ENCODE measurements around the gene PRSS2. TPM values are rescaled to one million over a fixed set of nuclear protein-coding genes. Genes with fewer than 3 reads are reported as not detected.
"Not testable (repeated sequence)": the region's sequence is repeated elsewhere in the genome, so short reads cannot be mapped to it uniquely, and the experiment has no call there.

The PRSS2 gene
- total and polyA plus RNA-seq, 2 donors from 2014 or later: not detected

GRCh38 chr7:142752376-142753225, 18.2 kb upstream of the PRSS2 start:
- no peak overlapping the region for H3K9ac ChIP-seq (ENCODE audit: low read length in 3 of 3)
- no peaks in the 10 kb centered on the region for H3K27me3 ChIP-seq (ENCODE audit: control insufficient read depth, insufficient read depth, low read length)
- TF ChIP-seq CTCF (IDR thresholded peaks at IDR 0.05; ENCODE audit: borderline replicate concordance, extremely low read depth, insufficient read depth): no peak
- no peaks in the 10 kb centered on the region for H3K36me3 ChIP-seq (ENCODE audit: control insufficient read depth in 2 of 3, insufficient read depth in 3 of 3, low read length in 3 of 3)
- no peak overlapping the region for H3K27ac ChIP-seq (ENCODE audit: low read depth in 2 of 2, low read length in 2 of 2)
- DNase-seq: no peak
- intact Hi-C loops (cut with DNase I): no loop called here
- H3K4me3 ChIP-seq (ENCODE audit: low read length in 3 of 3): no peak overlapping the region
- H3K9me3 ChIP-seq (ENCODE audit: control insufficient read depth in 2 of 3, insufficient read depth in 1 of 3, low read length in 3 of 3): no peaks in the 10 kb centered on the region
- FAIRE-seq: no peak
- H3K4me1 ChIP-seq (ENCODE audit: control insufficient read depth in 2 of 3, insufficient read depth in 2 of 3, low read depth in 1 of 3, low read length in 3 of 3): no peaks in the 10 kb centered on the region

GRCh38 chr7:142753366-142753765, 17.4 kb upstream of the PRSS2 start:
- intact Hi-C loops (cut with DNase I): no loop called here
- DNase-seq (no peak), FAIRE-seq (no peak)
- no peak for TF ChIP-seq CTCF (IDR thresholded peaks at IDR 0.05; ENCODE audit: borderline replicate concordance, extremely low read depth, insufficient read depth)
- no peaks in the 10 kb centered on the region for H3K4me1 ChIP-seq (ENCODE audit: control insufficient read depth in 2 of 3, insufficient read depth in 2 of 3, low read depth in 1 of 3, low read length in 3 of 3)
- H3K4me3 ChIP-seq (ENCODE audit: low read length in 3 of 3): no peak overlapping the region
- no peak overlapping the region for H3K27ac ChIP-seq (ENCODE audit: low read depth in 2 of 2, low read length in 2 of 2)
- H3K9me3 ChIP-seq (ENCODE audit: control insufficient read depth in 2 of 3, insufficient read depth in 1 of 3, low read length in 3 of 3): no peaks in the 10 kb centered on the region
- H3K36me3 ChIP-seq (ENCODE audit: control insufficient read depth in 2 of 3, insufficient read depth in 3 of 3, low read length in 3 of 3): no peaks in the 10 kb centered on the region
- H3K9ac ChIP-seq (ENCODE audit: low read length in 3 of 3): no peak overlapping the region
- no peaks in the 10 kb centered on the region for H3K27me3 ChIP-seq (ENCODE audit: control insufficient read depth, insufficient read depth, low read length)

GRCh38 chr7:142753925-142754491, 16.8 kb upstream of the PRSS2 start:
- H3K27me3 ChIP-seq (ENCODE audit: control insufficient read depth, insufficient read depth, low read length); H3K9ac ChIP-seq (ENCODE audit: low read length in 3 of 3); DNase-seq; FAIRE-seq; H3K27ac ChIP-seq (ENCODE audit: low read depth in 2 of 2, low read length in 2 of 2); H3K36me3 ChIP-seq (ENCODE audit: control insufficient read depth in 2 of 3, insufficient read depth in 3 of 3, low read length in 3 of 3); H3K4me1 ChIP-seq (ENCODE audit: control insufficient read depth in 2 of 3, insufficient read depth in 2 of 3, low read depth in 1 of 3, low read length in 3 of 3); H3K4me3 ChIP-seq (ENCODE audit: low read length in 3 of 3); intact Hi-C loops (cut with DNase I); H3K9me3 ChIP-seq (ENCODE audit: control insufficient read depth in 2 of 3, insufficient read depth in 1 of 3, low read length in 3 of 3): not testable (repeated sequence)

- no peak overlapping the region for H3K4me3 ChIP-seq (ENCODE audit: low read length in 3 of 3)
- intact Hi-C loops (cut with DNase I): no loop called here
- no peak overlapping the region for H3K9ac ChIP-seq (ENCODE audit: low read length in 3 of 3)
- no peak overlapping the region for H3K27ac ChIP-seq (ENCODE audit: low read depth in 2 of 2, low read length in 2 of 2)
- H3K9me3 ChIP-seq (ENCODE audit: control insufficient read depth in 2 of 3, insufficient read depth in 1 of 3, low read length in 3 of 3): no peaks in the 10 kb centered on the region
- no peaks in the 10 kb centered on the region for H3K27me3 ChIP-seq (ENCODE audit: control insufficient read depth, insufficient read depth, low read length)
- no peaks in the 10 kb centered on the region for H3K4me1 ChIP-seq (ENCODE audit: control insufficient read depth in 2 of 3, insufficient read depth in 2 of 3, low read depth in 1 of 3, low read length in 3 of 3)
- DNase-seq (no peak), FAIRE-seq (no peak)
- TF ChIP-seq CTCF (IDR thresholded peaks at IDR 0.05; ENCODE audit: borderline replicate concordance, extremely low read depth, insufficient read depth): no peak
- no peaks in the 10 kb centered on the region for H3K36me3 ChIP-seq (ENCODE audit: control insufficient read depth in 2 of 3, insufficient read depth in 3 of 3, low read length in 3 of 3)
Measured at GRCh38 chr7:142754681-142755575, 15.8 kb upstream of the PRSS2 start.

- H3K27ac ChIP-seq (ENCODE audit: low read depth in 2 of 2, low read length in 2 of 2); H3K36me3 ChIP-seq (ENCODE audit: control insufficient read depth in 2 of 3, insufficient read depth in 3 of 3, low read length in 3 of 3); H3K4me1 ChIP-seq (ENCODE audit: control insufficient read depth in 2 of 3, insufficient read depth in 2 of 3, low read depth in 1 of 3, low read length in 3 of 3); H3K27me3 ChIP-seq (ENCODE audit: control insufficient read depth, insufficient read depth, low read length); H3K9ac ChIP-seq (ENCODE audit: low read length in 3 of 3); intact Hi-C loops (cut with DNase I); FAIRE-seq; DNase-seq; H3K9me3 ChIP-seq (ENCODE audit: control insufficient read depth in 2 of 3, insufficient read depth in 1 of 3, low read length in 3 of 3); H3K4me3 ChIP-seq (ENCODE audit: low read length in 3 of 3): not testable (repeated sequence)
Measured at GRCh38 chr7:142758312-142758711, 12.5 kb upstream of the PRSS2 start.
